ENCODE data around the gene KCNJ4.

The KCNJ4 gene

DNA sequence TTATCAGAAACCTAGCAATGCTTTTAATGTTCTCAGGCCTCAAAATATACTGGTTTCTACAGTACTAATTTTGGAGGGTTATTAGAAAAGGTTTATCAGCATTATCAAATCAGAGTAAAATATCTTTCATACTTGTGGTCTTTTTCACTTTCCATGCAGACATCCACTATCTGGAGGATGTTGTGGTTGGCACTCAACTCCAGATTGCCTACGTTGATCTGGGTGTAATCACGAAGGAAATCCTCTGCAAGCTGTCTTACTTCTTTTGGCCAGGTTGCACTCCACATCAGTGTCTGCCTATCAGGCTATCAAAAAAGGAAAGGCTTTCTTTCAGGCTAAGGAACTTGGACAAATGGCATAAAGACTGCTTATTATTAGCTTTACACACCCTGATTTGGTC, 39.5 kb upstream of the KCNJ4 start:
- peak; percentile 89 for DNase-seq
- TF ChIP-seq, protein P1, sequence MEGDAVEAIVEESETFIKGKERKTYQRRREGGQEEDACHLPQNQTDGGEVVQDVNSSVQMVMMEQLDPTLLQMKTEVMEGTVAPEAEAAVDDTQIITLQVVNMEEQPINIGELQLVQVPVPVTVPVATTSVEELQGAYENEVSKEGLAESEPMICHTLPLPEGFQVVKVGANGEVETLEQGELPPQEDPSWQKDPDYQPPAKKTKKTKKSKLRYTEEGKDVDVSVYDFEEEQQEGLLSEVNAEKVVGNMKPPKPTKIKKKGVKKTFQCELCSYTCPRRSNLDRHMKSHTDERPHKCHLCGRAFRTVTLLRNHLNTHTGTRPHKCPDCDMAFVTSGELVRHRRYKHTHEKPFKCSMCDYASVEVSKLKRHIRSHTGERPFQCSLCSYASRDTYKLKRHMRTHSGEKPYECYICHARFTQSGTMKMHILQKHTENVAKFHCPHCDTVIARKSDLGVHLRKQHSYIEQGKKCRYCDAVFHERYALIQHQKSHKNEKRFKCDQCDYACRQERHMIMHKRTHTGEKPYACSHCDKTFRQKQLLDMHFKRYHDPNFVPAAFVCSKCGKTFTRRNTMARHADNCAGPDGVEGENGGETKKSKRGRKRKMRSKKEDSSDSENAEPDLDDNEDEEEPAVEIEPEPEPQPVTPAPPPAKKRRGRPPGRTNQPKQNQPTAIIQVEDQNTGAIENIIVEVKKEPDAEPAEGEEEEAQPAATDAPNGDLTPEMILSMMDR (IDR thresholded peaks at IDR 0.05; ENCODE audit: low read depth, low read length, missing control alignments): no peak
- Histone ChIP-seq H3K36me3 (replicated peaks) (peaks cover 92% of the 10 kb centered on the region), H3K27me3 (replicated peaks) (no peaks in the 10 kb centered on the region), H3K27ac (peak overlapping the region; percentile 51), H3K4me3 (ENCODE audit: low read depth, low read length) (no peak overlapping the region)
- in situ Hi-C loops (cut with HindIII; ENCODE audit: low pct_ligation_motif_present, low sequenced_read_pairs): no loop called here

DNA sequence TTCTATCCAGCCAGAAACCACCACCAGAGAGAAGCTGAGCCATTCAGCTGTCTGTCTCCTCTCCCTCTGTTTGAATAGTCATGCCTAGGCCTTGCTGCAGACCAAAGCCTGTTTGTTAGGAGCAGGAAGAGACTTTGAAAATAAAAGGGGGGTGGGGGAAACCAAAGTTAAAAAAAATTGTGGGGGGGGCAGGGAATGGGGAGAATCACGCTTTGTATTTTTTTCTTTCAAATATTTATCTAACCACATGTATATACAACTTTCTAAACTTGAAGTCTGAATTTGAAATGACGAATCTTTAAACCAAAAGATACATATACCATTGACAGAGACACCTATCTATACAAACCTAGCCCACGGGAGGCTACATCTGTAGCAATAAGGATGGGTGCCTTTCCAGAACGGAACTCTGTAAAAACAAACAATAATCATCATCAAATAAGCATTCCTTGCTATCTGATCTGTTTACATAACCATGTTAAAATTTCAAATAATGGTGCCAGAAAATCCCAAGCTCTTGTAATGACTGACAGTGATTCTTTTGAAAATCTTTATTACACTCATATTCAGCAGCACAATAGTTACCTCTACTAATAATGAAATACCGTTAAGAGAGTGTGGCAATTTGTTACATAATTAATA, 36.8 kb upstream of the KCNJ4 start:
- H3K4me3 ChIP-seq (ENCODE audit: low read depth, low read length): no peak overlapping the region
- TF ChIP-seq, protein P1 (IDR thresholded peaks at IDR 0.05; ENCODE audit: low read depth, low read length, missing control alignments): no peak
- in situ Hi-C loops (cut with HindIII; ENCODE audit: low pct_ligation_motif_present, low sequenced_read_pairs): no loop called here
- DNase-seq: no peak
- H3K36me3 ChIP-seq (replicated peaks): peaks cover 95% of the 10 kb centered on the region
- H3K27me3 ChIP-seq (replicated peaks): no peaks in the 10 kb centered on the region
- no peak overlapping the region for H3K27ac ChIP-seq

DNA sequence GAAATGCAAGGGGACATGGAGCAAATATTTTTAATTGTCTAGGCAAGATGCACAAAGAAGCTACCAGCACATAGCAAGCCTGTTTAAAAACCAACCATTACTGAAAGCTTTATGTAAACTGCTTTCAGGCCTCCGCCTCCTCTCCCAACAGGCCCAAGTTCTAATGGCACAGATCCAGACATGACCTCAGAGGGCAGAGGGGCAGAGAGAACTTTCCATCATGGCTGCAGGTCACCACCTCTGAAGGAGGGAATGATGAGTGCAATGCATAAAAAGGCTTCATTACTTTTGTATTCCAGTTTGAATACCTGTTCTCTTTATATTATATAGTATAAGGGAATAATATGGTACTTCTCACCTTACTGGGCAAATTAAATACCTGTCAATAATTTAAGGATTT, 35.9 kb upstream of the KCNJ4 start:
- in situ Hi-C loops (cut with HindIII; ENCODE audit: low pct_ligation_motif_present, low sequenced_read_pairs): no loop called here
- Histone ChIP-seq H3K27ac (no peak overlapping the region), H3K27me3 (replicated peaks) (no peaks in the 10 kb centered on the region), H3K4me3 (ENCODE audit: low read depth, low read length) (no peak overlapping the region), H3K36me3 (replicated peaks) (peaks cover 95% of the 10 kb centered on the region)
- TF ChIP-seq, protein P1 (IDR thresholded peaks at IDR 0.05; ENCODE audit: low read depth, low read length, missing control alignments): no peak
- peak; percentile 21 for DNase-seq

DNA sequence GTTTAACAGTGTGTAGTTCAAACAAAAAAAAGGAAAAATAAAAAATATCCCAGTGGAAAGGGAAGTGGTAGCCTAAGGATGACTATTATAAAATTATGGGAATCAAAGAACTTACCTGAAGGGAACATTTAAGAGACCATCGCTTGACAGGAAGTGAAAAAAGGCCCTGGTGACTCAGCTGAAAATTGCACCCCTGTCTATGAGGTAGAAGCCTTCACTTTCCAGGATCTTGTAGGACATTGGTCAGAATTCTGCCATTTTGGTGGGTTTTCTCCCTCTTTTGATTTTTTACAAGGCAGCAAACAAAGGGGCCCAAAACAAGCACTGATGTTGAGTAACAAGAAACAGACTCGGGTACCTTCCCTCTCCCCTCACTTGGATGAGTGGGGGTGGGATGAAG, 35.5 kb upstream of the KCNJ4 start:
- no peak for DNase-seq
- Histone ChIP-seq H3K4me3 (ENCODE audit: low read depth, low read length) (no peak overlapping the region), H3K27me3 (replicated peaks) (no peaks in the 10 kb centered on the region), H3K36me3 (replicated peaks) (peaks cover 94% of the 10 kb centered on the region), H3K27ac (no peak overlapping the region)
- in situ Hi-C loops (cut with HindIII; ENCODE audit: low pct_ligation_motif_present, low sequenced_read_pairs): no loop called here
- TF ChIP-seq, protein P1 (IDR thresholded peaks at IDR 0.05; ENCODE audit: low read depth, low read length, missing control alignments): no peak

DNA sequence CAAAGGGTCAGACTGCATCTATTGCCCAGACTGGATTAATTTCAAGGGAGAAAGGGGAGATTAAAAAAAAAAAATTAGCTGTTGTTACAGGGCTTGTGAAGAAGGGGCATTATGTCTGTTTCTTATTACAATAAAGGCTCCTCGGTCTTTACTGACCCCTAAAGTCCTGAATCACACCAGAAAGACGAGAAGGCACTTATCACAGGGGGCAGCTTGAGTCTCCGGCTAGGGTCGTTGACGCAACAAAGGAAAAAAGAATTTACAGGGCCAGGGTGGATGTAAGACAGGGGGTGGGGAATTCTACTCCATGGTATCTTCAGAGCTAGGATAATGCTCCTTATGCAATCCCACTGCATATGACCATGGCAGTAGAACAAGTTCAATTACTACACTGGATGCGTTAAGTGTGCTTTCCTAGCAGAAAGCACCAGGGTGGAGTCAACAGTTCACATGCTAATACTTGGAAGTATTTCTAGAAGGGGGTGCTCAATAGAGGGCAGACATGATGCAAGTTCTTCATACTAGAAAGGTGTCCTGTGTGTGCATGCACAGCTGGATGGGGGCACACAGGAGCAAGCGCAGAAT, 34.7 kb upstream of the KCNJ4 start:
- Histone ChIP-seq H3K27ac (no peak overlapping the region), H3K4me3 (ENCODE audit: low read depth, low read length) (no peak overlapping the region), H3K27me3 (replicated peaks) (no peaks in the 10 kb centered on the region), H3K36me3 (replicated peaks) (peaks cover 92% of the 10 kb centered on the region)
- in situ Hi-C loops (cut with HindIII; ENCODE audit: low pct_ligation_motif_present, low sequenced_read_pairs): no loop called here
- DNase-seq: no peak
- TF ChIP-seq, protein P1 (IDR thresholded peaks at IDR 0.05; ENCODE audit: low read depth, low read length, missing control alignments): no peak

DNA sequence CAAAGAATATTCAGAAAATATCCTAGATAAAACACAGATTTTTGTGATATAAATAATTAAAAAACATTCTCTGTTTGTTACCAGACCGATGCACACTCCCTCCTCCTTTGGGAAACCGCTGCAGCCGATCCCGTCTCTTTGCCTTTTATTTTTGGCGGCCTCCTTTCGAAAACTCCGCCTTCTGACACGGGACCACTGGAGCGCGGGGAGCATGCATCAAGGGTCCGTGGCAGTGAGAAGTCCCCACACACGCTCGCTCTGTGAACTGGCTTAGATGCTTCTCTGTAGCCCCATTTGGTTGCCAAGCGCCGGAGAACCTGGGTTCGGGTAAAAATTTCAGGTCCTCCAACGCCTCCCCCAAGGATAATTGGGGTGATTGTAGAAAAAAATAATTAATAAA, 34.1 kb upstream of the KCNJ4 start:
- no peak overlapping the region for H3K27ac ChIP-seq
- in situ Hi-C loops (cut with HindIII; ENCODE audit: low pct_ligation_motif_present, low sequenced_read_pairs): no loop called here
- H3K4me3 ChIP-seq (ENCODE audit: low read depth, low read length): no peak overlapping the region
- DNase-seq: no peak
- TF ChIP-seq, protein P1 (IDR thresholded peaks at IDR 0.05; ENCODE audit: low read depth, low read length, missing control alignments): no peak
- H3K36me3 ChIP-seq (replicated peaks): peaks cover 94% of the 10 kb centered on the region
- H3K27me3 ChIP-seq (replicated peaks): no peaks in the 10 kb centered on the region

All from brain microvascular endothelial cell (primary cell).